Astrocyte of the spinal cord (primary cell): ENCODE measurements around the gene SLC38A6.

Experiments used
- DNase-seq: peaks from one replicate; pipeline ENCODE4 v3.0.0; 2011; ENCODE audit warnings: low read depth, low spot score
- H3K4me3 ChIP-seq: 2 replicates; pipeline ENCODE4 v1.5.1; 2011; ENCODE audit warnings: low read depth, mild to moderate bottlenecking, low read length, moderate library complexity
- in situ Hi-C: cut with HindIII; loops from 2 replicates; pipeline ENCODE4 v1.10.0; 2017; ENCODE audit warnings: low sequenced_read_pairs
- TF ChIP-seq, protein P1 (sequence below): IDR thresholded peaks from 2 replicates; pipeline ENCODE4 v1.5.1; 2012; ENCODE audit warnings: low read depth, mild to moderate bottlenecking, low read length, inconsistent platforms

The SLC38A6 gene

DNA sequence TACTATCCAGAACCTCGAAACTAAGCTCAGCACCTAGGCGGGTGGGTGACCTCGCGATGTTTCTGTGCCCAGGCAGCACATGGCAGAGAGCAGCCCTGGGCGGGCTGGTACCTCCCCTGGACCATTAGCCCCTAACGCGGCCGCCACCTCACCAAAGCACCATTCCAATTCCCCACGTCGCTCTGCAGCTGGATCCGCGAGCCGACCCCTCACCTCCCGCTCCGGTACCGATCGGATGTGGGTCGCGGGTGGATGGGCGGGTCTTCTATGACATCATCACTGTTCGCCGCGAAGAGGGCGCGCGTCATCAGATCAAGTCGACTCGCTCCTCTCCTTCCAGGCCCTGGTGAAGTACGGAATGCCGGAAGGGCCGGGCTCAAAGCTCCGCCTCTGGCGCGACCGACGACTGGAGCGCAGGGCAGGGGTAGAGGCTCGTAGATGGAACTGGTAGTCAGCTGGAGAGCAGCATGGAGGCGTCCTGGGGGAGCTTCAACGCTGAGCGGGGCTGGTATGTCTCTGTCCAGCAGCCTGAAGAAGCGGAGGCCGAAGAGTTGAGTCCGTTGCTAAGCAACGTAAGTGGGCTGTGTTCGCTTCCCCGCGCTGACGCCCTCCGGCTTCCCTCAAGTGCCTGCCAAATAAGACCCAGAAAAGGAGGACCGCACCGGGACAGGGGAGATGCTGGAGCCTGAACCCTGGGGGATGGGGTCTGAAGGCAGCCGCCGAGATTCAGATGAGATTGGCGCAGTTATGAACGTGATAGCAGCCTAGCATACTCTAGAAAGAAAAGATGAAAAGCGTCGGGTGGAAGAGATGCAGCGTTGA is at the start of gene SLC38A6, which contains the start of gene TRMT5:
TSS of gene SLC38A6 (plus strand) at position 435 of the 822 bp plus-strand sequence. CDS start at position 468, 33 bp downstream.
TSS of gene TRMT5 (minus strand) at position 269 of the 822 bp plus-strand sequence. CDS start at position 163, 106 bp downstream.
- peak; percentile 98 for DNase-seq
- in situ Hi-C loops, result no loop called here
- H3K4me3 ChIP-seq, result peak within 1 kb of the TSS; percentile 88
- TF ChIP-seq, protein P1, sequence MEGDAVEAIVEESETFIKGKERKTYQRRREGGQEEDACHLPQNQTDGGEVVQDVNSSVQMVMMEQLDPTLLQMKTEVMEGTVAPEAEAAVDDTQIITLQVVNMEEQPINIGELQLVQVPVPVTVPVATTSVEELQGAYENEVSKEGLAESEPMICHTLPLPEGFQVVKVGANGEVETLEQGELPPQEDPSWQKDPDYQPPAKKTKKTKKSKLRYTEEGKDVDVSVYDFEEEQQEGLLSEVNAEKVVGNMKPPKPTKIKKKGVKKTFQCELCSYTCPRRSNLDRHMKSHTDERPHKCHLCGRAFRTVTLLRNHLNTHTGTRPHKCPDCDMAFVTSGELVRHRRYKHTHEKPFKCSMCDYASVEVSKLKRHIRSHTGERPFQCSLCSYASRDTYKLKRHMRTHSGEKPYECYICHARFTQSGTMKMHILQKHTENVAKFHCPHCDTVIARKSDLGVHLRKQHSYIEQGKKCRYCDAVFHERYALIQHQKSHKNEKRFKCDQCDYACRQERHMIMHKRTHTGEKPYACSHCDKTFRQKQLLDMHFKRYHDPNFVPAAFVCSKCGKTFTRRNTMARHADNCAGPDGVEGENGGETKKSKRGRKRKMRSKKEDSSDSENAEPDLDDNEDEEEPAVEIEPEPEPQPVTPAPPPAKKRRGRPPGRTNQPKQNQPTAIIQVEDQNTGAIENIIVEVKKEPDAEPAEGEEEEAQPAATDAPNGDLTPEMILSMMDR, result no peak

DNA sequence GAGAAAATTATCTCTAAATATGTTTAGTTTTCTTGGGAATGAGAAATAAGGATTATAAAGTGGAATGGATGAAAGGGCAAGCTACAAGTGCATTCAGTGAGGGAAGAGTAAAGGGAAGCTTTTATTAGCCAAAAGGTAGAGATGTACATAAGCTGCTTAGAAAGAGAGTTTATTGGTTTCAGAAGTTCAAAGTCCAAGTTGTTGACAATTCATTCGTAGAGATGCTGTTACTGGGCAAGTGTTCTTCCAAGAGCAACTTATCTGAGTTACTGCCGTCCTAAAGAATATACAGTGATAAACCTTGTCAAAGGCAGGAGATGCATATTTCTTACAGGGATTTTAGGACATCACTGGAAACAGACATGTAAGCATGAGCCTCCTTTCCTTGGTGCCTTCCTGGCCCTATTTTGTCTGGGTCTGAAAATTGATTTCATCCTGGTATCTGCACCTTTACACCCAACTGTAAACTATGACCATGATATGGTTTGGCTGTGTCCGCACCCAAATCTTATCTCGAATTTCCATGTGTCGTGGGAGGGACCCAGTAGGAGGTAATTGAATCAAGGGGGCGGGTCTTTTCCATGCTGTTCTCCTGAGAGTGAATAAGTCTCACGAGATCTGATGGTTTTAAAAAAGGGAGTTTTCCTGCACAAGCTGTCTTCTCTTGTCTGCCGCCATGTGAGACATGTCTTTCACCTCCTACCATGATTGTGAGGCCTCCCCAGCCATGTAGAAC is 47.0 kb upstream of the SLC38A6 start:
- TF ChIP-seq, protein P1, result no peak
- no peak for DNase-seq
- no peak overlapping the region for H3K4me3 ChIP-seq
- in situ Hi-C loops, result no loop called here

DNA sequence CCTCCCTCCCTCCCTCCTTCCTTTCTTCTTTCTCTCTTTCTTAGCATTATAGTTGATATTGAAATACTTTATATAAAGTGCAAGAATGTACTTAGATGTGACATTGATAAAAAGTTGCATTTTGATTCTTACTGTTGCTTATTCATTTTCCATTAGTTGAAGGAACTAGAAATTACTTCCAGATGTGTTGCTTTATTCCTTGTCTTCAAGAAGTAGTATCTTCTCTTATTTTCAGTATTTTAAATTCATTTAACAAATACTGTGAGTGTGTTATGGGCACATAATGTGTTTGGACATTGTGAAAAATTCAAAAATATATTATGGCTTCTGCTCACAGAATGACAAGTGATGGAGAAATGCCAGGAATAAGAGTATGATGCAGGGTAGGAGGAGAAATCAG is 45.7 kb upstream of the SLC38A6 start:
- TF ChIP-seq, protein P1, result no peak
- no peak for DNase-seq
- H3K4me3 ChIP-seq, result no peak overlapping the region
- in situ Hi-C loops, result no loop called here

DNA sequence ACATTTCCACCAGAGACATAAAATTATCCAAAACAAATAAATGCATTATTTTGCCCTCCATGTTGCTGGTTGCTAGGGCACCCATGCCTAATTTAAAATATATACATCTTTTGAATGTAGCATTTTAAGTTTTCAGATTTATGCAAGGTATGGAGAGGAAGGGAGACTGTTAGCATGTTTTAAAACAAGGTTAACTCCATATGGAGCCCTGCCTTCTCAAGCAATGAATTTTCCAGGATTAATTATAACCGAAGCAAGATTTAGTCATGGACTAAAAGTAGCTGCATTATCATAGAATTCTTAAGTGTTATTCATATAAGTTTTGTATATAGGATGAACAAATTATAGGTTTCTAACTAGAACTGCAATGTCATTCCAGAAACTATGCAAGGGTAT is 37.4 kb upstream of the SLC38A6 start:
- in situ Hi-C loops, result no loop called here
- no peak overlapping the region for H3K4me3 ChIP-seq
- DNase-seq, result no peak
- TF ChIP-seq, protein P1, result no peak

DNA sequence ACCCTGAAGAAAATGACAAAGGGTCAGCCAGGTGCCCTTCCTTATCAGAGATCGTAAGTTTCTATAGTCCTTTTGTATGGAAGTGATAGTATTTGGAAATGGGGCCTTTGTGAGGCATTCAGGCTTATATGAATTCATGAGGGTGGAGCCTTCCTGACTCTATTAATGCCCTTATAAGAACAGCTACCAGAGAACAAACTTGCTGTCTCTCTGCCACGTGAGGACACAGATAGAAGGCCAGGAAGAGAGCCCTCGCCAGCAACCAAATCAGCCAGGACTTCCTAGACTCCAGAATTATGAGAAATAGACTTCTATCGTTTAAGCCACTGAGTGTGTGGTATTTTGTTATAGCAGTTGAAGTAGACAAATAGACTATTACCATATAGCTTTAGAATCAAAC is 36.8 kb upstream of the SLC38A6 start:
- in situ Hi-C loops, result no loop called here

DNA sequence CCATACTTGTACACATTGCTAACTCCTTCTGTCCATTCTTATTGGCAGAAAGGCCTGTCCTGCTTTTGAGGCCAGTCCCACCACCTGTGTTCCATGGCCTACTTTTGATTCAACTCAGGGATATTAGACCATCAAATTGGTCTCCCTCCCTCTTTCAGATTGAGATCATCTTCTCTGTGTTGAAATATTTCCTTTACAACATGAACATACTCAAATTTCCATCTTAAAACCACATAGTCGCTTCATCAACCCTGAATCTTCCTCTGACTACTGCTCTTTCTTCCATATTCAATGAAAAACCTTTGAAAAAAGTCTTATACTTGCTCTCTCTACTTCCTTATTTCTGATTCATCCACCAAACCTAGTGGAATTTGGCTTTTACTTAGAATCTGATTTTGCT is 35.1 kb upstream of the SLC38A6 start:
- peak; percentile 34 for DNase-seq
- no peak overlapping the region for H3K4me3 ChIP-seq
- in situ Hi-C loops, result no loop called here

More for the DNA sequence above, 36.8 kb upstream of the SLC38A6 start:
- TF ChIP-seq, protein P1, result no peak
- H3K4me3 ChIP-seq, result no peak overlapping the region
- DNase-seq, result no peak

More for the DNA sequence above, 35.1 kb upstream of the SLC38A6 start:
- TF ChIP-seq, protein P1, result no peak
